HFFc6 (cell line): ENCODE data around the gene SPTB. TPM values are rescaled to one million over a fixed set of nuclear protein-coding genes. Genes with fewer than 3 reads are reported as not detected.

ENCODE experiments used
- DNase-seq: peaks from one replicate; pipeline ENCODE4 v3.0.0-alpha.2; 2018
- H3K27ac Mint-ChIP-seq: 2 replicates; pipeline ENCODE4 v1.8.0; 2020; ENCODE audit warnings: mild to moderate bottlenecking, mixed read lengths
- H3K27me3 Mint-ChIP-seq: 2 replicates; pipeline ENCODE4 v1.8.0; 2021; ENCODE audit warnings: mild to moderate bottlenecking, moderate library complexity, mixed read lengths; ENCODE audit not compliant: insufficient read depth
- H3K36me3 Mint-ChIP-seq: 2 replicates; pipeline ENCODE4 v1.8.0; 2021; ENCODE audit warnings: low read depth, mixed read lengths
- H3K4me1 Mint-ChIP-seq: 2 replicates; pipeline ENCODE4 v1.8.0; 2020; ENCODE audit warnings: low read depth, mixed read lengths
- H3K4me3 Mint-ChIP-seq: 2 replicates; pipeline ENCODE4 v1.8.0; 2020; ENCODE audit warnings: mild to moderate bottlenecking, moderate library complexity, mixed read lengths
- H3K9me3 Mint-ChIP-seq: 2 replicates; pipeline ENCODE4 v1.8.0; 2020; ENCODE audit warnings: mild to moderate bottlenecking, mixed read lengths
- CTCF ChIP-seq: fragments of 200-600 bp; sonication (generic); IDR thresholded peaks from 2 replicates; pipeline ENCODE4 v1.5.0; 2021; ENCODE audit warnings: antibody characterized with exemption, mild to moderate bottlenecking
- total RNA-seq, 6 experiments: library from RNA; stranded (reverse); fragmentation: NEBNext Ultra II Directional; extraction: Animal tissue kit (Norgen Biotek cat#: 25700); gene quantifications; 2 replicates in 1 of 6; 3 replicates in 5 of 6; pipeline ENCODE4 v1.2.3, GENCODE V29; 2021

SPTB gene
- total RNA-seq, 6 experiments from 2014 or later, result 0.58 to 1.1 (median 0.72) TPM

- H3K27ac Mint-ChIP-seq, result no peak overlapping the region
- no peaks in the 10 kb centered on the region for H3K9me3 Mint-ChIP-seq
- H3K27me3 Mint-ChIP-seq, result peaks cover 3% of the 10 kb centered on the region
- H3K4me1 Mint-ChIP-seq, result peaks cover 45% of the 10 kb centered on the region
- no peak for DNase-seq
- TF ChIP-seq CTCF, result no peak
- H3K36me3 Mint-ChIP-seq, result no peaks in the 10 kb centered on the region
- H3K4me3 Mint-ChIP-seq, result no peak overlapping the region
These were observed 62.1 kb downstream of the SPTB start for GRCh38 chr14:64817631-64818030.

GRCh38 chr14:64816221-64816783 is 63.4 kb downstream of the SPTB start:
- Mint-ChIP-seq H3K27me3 (peaks cover 3% of the 10 kb centered on the region), H3K4me3 (no peak overlapping the region), H3K27ac (no peak overlapping the region), H3K36me3 (no peaks in the 10 kb centered on the region), H3K4me1 (peaks cover 45% of the 10 kb centered on the region), H3K9me3 (no peaks in the 10 kb centered on the region)
- DNase-seq, result no peak
- no peak for TF ChIP-seq CTCF

GRCh38 chr14:64815257-64815656 is 64.5 kb downstream of the SPTB start:
- TF ChIP-seq CTCF, result no peak
- Mint-ChIP-seq H3K27me3 (peaks cover 3% of the 10 kb centered on the region), H3K36me3 (no peaks in the 10 kb centered on the region), H3K9me3 (no peaks in the 10 kb centered on the region), H3K27ac (no peak overlapping the region), H3K4me3 (no peak overlapping the region), H3K4me1 (peaks cover 39% of the 10 kb centered on the region)
- no peak for DNase-seq

GRCh38 chr14:64812412-64812811 is 67.3 kb downstream of the SPTB start:
- TF ChIP-seq CTCF, result no peak
- H3K4me3 Mint-ChIP-seq, result no peak overlapping the region
- no peaks in the 10 kb centered on the region for H3K36me3 Mint-ChIP-seq
- no peak overlapping the region for H3K27ac Mint-ChIP-seq
- H3K27me3 Mint-ChIP-seq, result no peaks in the 10 kb centered on the region; the same call in 1 of the 2 replicates
- no peaks in the 10 kb centered on the region for H3K9me3 Mint-ChIP-seq
- no peak for DNase-seq
- peaks cover 38% of the 10 kb centered on the region for H3K4me1 Mint-ChIP-seq

- no peak for DNase-seq
- TF ChIP-seq CTCF, result no peak
- Mint-ChIP-seq H3K9me3 (no peaks in the 10 kb centered on the region), H3K27ac (no peak overlapping the region), H3K4me3 (no peak overlapping the region), H3K36me3 (no peaks in the 10 kb centered on the region), H3K27me3 (no peaks in the 10 kb centered on the region; the same call in 1 of the 2 replicates), H3K4me1 (peaks cover 38% of the 10 kb centered on the region)
These were observed 68.0 kb downstream of the SPTB start for GRCh38 chr14:64811676-64812075.
